Lower leg skin (tissue), 3 donors: ENCODE data around the gene IGSF8.

Experiments used
- POLR2A ChIP-seq, 2 donors: fragments of 450-650 bp; IDR thresholded peaks; one replicate each; pipeline ENCODE4 v1.6.1; 2016 to 2017; ENCODE audit warnings: antibody characterized with exemption in 2 of 2, mild to moderate bottlenecking in 1 of 2, moderate library complexity in 1 of 2
- TF ChIP-seq, protein P1 (sequence below), 3 donors: fragments of 450-650 bp; IDR thresholded peaks; one replicate each; pipeline ENCODE4 v1.5.1; 2016; ENCODE audit warnings: antibody characterized with exemption in 3 of 3, mild to moderate bottlenecking in 3 of 3, moderate library complexity in 2 of 3

DNA sequence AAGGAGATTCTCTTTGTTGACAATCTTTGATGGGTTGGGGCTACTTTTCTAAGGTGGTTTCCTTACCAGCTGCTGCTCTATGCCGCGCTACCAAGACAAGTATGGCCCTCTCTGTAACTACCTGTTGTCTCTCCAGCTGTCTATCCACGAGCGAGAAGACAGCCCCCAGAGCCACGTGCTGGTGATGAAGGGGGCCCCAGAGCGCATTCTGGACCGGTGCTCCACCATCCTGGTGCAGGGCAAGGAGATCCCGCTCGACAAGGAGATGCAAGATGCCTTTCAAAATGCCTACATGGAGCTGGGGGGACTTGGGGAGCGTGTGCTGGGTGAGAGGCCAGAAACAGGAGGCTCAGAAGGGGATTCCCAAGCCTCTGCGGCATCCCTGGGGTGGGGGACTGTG, 31.5 kb upstream of the IGSF8 start:
- TF ChIP-seq POLR2A (IDR thresholded peaks at IDR 0.05) = no peak
- TF ChIP-seq, protein P1, sequence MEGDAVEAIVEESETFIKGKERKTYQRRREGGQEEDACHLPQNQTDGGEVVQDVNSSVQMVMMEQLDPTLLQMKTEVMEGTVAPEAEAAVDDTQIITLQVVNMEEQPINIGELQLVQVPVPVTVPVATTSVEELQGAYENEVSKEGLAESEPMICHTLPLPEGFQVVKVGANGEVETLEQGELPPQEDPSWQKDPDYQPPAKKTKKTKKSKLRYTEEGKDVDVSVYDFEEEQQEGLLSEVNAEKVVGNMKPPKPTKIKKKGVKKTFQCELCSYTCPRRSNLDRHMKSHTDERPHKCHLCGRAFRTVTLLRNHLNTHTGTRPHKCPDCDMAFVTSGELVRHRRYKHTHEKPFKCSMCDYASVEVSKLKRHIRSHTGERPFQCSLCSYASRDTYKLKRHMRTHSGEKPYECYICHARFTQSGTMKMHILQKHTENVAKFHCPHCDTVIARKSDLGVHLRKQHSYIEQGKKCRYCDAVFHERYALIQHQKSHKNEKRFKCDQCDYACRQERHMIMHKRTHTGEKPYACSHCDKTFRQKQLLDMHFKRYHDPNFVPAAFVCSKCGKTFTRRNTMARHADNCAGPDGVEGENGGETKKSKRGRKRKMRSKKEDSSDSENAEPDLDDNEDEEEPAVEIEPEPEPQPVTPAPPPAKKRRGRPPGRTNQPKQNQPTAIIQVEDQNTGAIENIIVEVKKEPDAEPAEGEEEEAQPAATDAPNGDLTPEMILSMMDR (IDR thresholded peaks at IDR 0.05) = no peak
